B cell (primary cell): Measurements from ENCODE around the gene TMEFF1. TPM values are rescaled to one million over a fixed set of nuclear protein-coding genes. Genes with fewer than 3 reads are reported as not detected.

Experiments used
- ATAC-seq: fragments of 200-7000 bp; cut with Tn5 transposase; one replicate; pipeline ENCODE4 v1.10.0; 2021; ENCODE audit warnings: low read depth, mild to moderate bottlenecking, moderate number of reproducible peaks, moderate library complexity
- CTCF ChIA-PET: fragments of 350-600 bp; sonication (Branson Sonifier 250); formaldehyde crosslinking; loops from one replicate; lab custom pipeline; 2021; ENCODE audit warnings: antibody characterized with exemption, inconsistent platforms; lab: Charles Lee
- POLR2A ChIA-PET: fragments of 350-600 bp; sonication (Branson Sonifier 250); formaldehyde crosslinking; loops from one replicate; lab custom pipeline; 2021; ENCODE audit warnings: antibody characterized with exemption; lab: Charles Lee
- DNase-seq: peaks from one replicate; pipeline ENCODE4 v3.0.0; 2013
- H2AFZ ChIP-seq: 2 replicates; pipeline ENCODE4 v1.6.1; 2012; ENCODE audit warnings: mild to moderate bottlenecking, low read depth, low read length; ENCODE audit not compliant: insufficient read depth, poor library complexity, severe bottlenecking
- H3K27ac ChIP-seq, 2 donors: 1 replicate in 1 of 2; 2 replicates in 1 of 2; pipeline ENCODE4 v1.5.1; 2012 to 2013; ENCODE audit warnings: low read length in 2 of 2, mild to moderate bottlenecking in 2 of 2, moderate library complexity in 1 of 2
- H3K27me3 ChIP-seq, 4 experiments: fragments of 200-600 bp in 1 of 4; sonication (generic) in 1 of 4; replicated peaks in 1 of 4; 1 replicate in 2 of 4; 2 replicates in 2 of 4; pipeline versions ENCODE4 v1.6.1 to v1.7.0; 2013 to 2016; ENCODE audit warnings: low read length in 3 of 4, mild to moderate bottlenecking in 2 of 4, mixed read lengths in 1 of 4, moderate library complexity in 1 of 4; ENCODE audit not compliant: insufficient read depth in 4 of 4, control insufficient read depth in 3 of 4; ENCODE audit errors: control extremely low read depth in 1 of 4
- H3K36me3 ChIP-seq, 2 experiments: replicated peaks in 1 of 2; 1 replicate in 1 of 2; 2 replicates in 1 of 2; pipeline versions ENCODE4 v1.6.1 to v1.7.1; 2013; ENCODE audit warnings: low read length in 1 of 2; ENCODE audit not compliant: insufficient read depth in 2 of 2, control insufficient read depth in 1 of 2; ENCODE audit errors: control extremely low read depth in 1 of 2, extremely low read depth in 1 of 2
- H3K4me1 ChIP-seq, 2 donors: fragments of 200-600 bp in 1 of 2; sonication (generic) in 1 of 2; 1 replicate in 1 of 2; 2 replicates in 1 of 2; pipeline versions ENCODE4 v1.5.1 to v1.6.1; 2013 to 2017; ENCODE audit warnings: low read length in 2 of 2; ENCODE audit not compliant: control insufficient read depth in 2 of 2, insufficient read depth in 2 of 2
- H3K4me2 ChIP-seq: replicated peaks from 2 replicates; pipeline ENCODE3; 2012; ENCODE audit warnings: mild to moderate bottlenecking, low read depth, low read length; ENCODE audit not compliant: poor library complexity, severe bottlenecking
- H3K4me3 ChIP-seq, 5 experiments: fragments of 200-600 bp in 1 of 5; sonication (generic) in 1 of 5; 1 replicate in 3 of 5; 2 replicates in 2 of 5; pipeline versions ENCODE4 v1.5.1 to v1.7.0; 2011 to 2016; ENCODE audit warnings: low read length in 4 of 5, mild to moderate bottlenecking in 4 of 5, low read depth in 2 of 5, control low read depth in 1 of 5, moderate library complexity in 1 of 5; ENCODE audit not compliant: insufficient read depth in 1 of 5; ENCODE audit errors: control extremely low read depth in 1 of 5, extremely low read depth in 1 of 5
- H3K79me2 ChIP-seq: fragments of 200-600 bp; sonication (generic); one replicate; pipeline ENCODE4 v1.6.0; 2016; ENCODE audit warnings: low read length; ENCODE audit not compliant: control insufficient read depth, insufficient read depth
- H3K9ac ChIP-seq: fragments of 200-600 bp; sonication (generic); 2 replicates; pipeline ENCODE4 v1.6.1; 2017; ENCODE audit warnings: mild to moderate bottlenecking, low read length, moderate library complexity
- H3K9me3 ChIP-seq, 3 donors: one replicate each; pipeline versions ENCODE4 v1.6.1 to v1.7.1; 2013; ENCODE audit warnings: low read length in 2 of 3; ENCODE audit not compliant: control insufficient read depth in 2 of 3, insufficient read depth in 1 of 3; ENCODE audit errors: control extremely low read depth in 1 of 3
- H4K20me1 ChIP-seq: 2 replicates; pipeline ENCODE4 v1.6.0; 2012; ENCODE audit warnings: mild to moderate bottlenecking, low read length; ENCODE audit not compliant: insufficient read depth, control insufficient read depth, poor library complexity, severe bottlenecking
- H3K27ac Mint-ChIP-seq: one replicate; pipeline ENCODE4 v1.8.0; 2021; ENCODE audit warnings: mixed read lengths
- H3K27me3 Mint-ChIP-seq: one replicate; pipeline ENCODE4 v1.8.0; 2021; ENCODE audit warnings: mixed read lengths
- H3K4me1 Mint-ChIP-seq: one replicate; pipeline ENCODE4 v1.8.0; 2021; ENCODE audit warnings: mixed read lengths
- H3K4me3 Mint-ChIP-seq: one replicate; pipeline ENCODE4 v1.8.0; 2021; ENCODE audit warnings: mixed read lengths
- H3K9me3 Mint-ChIP-seq: one replicate; pipeline ENCODE4 v1.8.0; 2022; ENCODE audit warnings: mixed read lengths; ENCODE audit not compliant: insufficient read depth
- EZH2 ChIP-seq: IDR thresholded peaks from 2 replicates; pipeline ENCODE4 v1.6.1; 2012; ENCODE audit warnings: borderline replicate concordance, low read depth, mild to moderate bottlenecking, moderate library complexity, low read length; ENCODE audit not compliant: insufficient read depth, poor library complexity, severe bottlenecking
- WGBS: methylation state at CpG from one replicate; pipeline ENCODE4 v1.1.5; 2013; ENCODE audit warnings: missing lambda C conversion rate; ENCODE audit not compliant: insufficient coverage; 5-methylcytosine and 5-hydroxymethylcytosine counted together
- intact Hi-C: fragments of 100-400 bp; cut with micrococcal nuclease; formaldehyde crosslinking; loops from one replicate; pipeline ENCODE4 v1.10.0; 2022
- polyA plus RNA-seq: library from polyadenylated mRNA; depleted of rRNA; stranded (reverse); fragments of >200 nt; gene quantifications from 2 replicates; pipeline ENCODE4 v1.2.3, GENCODE V29; 2012
- total RNA-seq, 2 donors: library from RNA; stranded (reverse); fragments of 120-200 nt in 1 of 2; gene quantifications; 1 replicate in 1 of 2; 2 replicates in 1 of 2; pipeline versions ENCODE4 v1.2.3 to v1.2.4, GENCODE V29; 2013 to 2022
- TF ChIP-seq, protein P1 (sequence below): fragments of 200-600 bp; IDR thresholded peaks from one replicate; pipeline ENCODE4 v1.8.0; 2022; ENCODE audit warnings: antibody characterized with exemption, mild to moderate bottlenecking

The TMEFF1 gene
- total and polyA plus RNA-seq, 2 donors (not counting 1 experiment from before 2014, with no cell fraction given) = not detected

DNA sequence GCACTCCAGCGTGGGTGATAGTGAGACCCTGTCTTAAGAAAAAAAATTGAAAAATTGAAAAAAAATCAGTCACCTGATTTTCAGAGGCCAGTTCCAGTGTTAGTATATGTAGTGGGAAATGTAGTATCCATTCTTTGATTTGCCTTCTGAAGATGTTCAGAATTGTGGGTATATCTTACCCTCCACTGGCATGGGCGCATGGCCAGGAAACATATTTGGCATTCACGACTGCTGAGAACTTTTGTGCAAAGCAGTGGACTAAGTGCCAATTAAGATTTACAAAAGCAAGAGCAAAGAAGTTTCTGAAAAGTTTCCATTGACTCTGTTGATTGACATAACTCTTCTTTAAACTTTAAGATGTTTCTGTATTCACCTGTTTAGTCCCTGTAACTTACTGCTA lies 107.3 kb downstream of the TMEFF1 start:
- H3K79me2 ChIP-seq = no peaks in the 10 kb centered on the region
- intact Hi-C loops = no loop called here
- H3K9ac ChIP-seq = no peak overlapping the region
- Mint-ChIP-seq H3K27me3 (peaks cover 6% of the 10 kb centered on the region), H3K4me1 (no peaks in the 10 kb centered on the region), H3K27ac (no peak overlapping the region), H3K9me3 (no peaks in the 10 kb centered on the region), H3K4me3 (no peak overlapping the region)
- 90% methylated on average over 3 of the region's 3 CpGs for WGBS
- DNase-seq (no peak), ATAC-seq (no peak)
- POLR2A ChIA-PET = no interaction called here
- no peaks in the 10 kb centered on the region for H3K4me1 ChIP-seq
- no peak overlapping the region for H3K27ac ChIP-seq
- CTCF ChIA-PET = no interaction called here
- H3K4me2 ChIP-seq = no peak overlapping the region
- H3K27me3 ChIP-seq = no peaks in the 10 kb centered on the region
- TF ChIP-seq, protein P1, sequence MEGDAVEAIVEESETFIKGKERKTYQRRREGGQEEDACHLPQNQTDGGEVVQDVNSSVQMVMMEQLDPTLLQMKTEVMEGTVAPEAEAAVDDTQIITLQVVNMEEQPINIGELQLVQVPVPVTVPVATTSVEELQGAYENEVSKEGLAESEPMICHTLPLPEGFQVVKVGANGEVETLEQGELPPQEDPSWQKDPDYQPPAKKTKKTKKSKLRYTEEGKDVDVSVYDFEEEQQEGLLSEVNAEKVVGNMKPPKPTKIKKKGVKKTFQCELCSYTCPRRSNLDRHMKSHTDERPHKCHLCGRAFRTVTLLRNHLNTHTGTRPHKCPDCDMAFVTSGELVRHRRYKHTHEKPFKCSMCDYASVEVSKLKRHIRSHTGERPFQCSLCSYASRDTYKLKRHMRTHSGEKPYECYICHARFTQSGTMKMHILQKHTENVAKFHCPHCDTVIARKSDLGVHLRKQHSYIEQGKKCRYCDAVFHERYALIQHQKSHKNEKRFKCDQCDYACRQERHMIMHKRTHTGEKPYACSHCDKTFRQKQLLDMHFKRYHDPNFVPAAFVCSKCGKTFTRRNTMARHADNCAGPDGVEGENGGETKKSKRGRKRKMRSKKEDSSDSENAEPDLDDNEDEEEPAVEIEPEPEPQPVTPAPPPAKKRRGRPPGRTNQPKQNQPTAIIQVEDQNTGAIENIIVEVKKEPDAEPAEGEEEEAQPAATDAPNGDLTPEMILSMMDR = no peak
- TF ChIP-seq EZH2 = no peak
- H4K20me1 ChIP-seq = no peaks in the 10 kb centered on the region
- no peak overlapping the region for H2AFZ ChIP-seq
- H3K36me3 ChIP-seq = no peaks in the 10 kb centered on the region
- no peaks in the 10 kb centered on the region for H3K9me3 ChIP-seq
- no peak overlapping the region for H3K4me3 ChIP-seq

- no peaks in the 10 kb centered on the region for H3K4me1 Mint-ChIP-seq
- intact Hi-C loops = no loop called here
- H3K27ac Mint-ChIP-seq = no peak overlapping the region
- H3K27me3 ChIP-seq = no peaks in the 10 kb centered on the region
- no peak overlapping the region for H3K4me3 Mint-ChIP-seq
- H3K9me3 Mint-ChIP-seq = no peaks in the 10 kb centered on the region
- H3K4me1 ChIP-seq = no peaks in the 10 kb centered on the region
- no peak overlapping the region for H3K4me2 ChIP-seq
- H3K4me3 ChIP-seq = no peak overlapping the region
- no peak for DNase-seq
- no peak overlapping the region for H3K9ac ChIP-seq
- no peak for ATAC-seq
- no peaks in the 10 kb centered on the region for H3K79me2 ChIP-seq
- peaks cover 6% of the 10 kb centered on the region for H3K27me3 Mint-ChIP-seq
- CTCF ChIA-PET = no interaction called here
- no peak overlapping the region for H3K27ac ChIP-seq
- no peaks in the 10 kb centered on the region for H3K36me3 ChIP-seq
- H4K20me1 ChIP-seq = no peaks in the 10 kb centered on the region
- TF ChIP-seq, protein P1 = no peak
- TF ChIP-seq EZH2 = no peak
- no peaks in the 10 kb centered on the region for H3K9me3 ChIP-seq
- POLR2A ChIA-PET = no interaction called here
- WGBS = 100% methylated on average over 2 of the region's 7 CpGs
- no peak overlapping the region for H2AFZ ChIP-seq
Measured at GRCh38 chr9:100581081-100581480, 108.1 kb downstream of the TMEFF1 start.
